ENCODE results near the gene SPAG17.

DNA sequence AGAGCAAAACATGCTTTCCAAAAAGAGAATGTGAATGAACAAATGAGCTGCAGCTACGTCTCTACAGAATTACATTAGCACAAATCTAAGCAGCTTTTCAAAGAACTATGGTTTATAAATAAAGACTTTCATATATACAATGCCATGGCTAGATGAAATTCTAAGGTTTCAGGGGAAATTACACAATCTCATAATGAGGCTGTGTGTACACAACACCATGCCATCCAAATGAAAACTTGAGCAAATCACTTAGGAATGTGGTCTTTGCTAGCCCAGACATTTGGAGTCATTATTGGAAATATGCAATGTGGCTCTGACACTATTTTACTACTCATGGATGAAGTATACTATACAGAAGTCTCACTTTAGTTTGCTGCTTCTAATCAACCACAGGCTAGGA is 37.5 kb downstream of the SPAG17 start:
- TF ChIP-seq, protein P1, sequence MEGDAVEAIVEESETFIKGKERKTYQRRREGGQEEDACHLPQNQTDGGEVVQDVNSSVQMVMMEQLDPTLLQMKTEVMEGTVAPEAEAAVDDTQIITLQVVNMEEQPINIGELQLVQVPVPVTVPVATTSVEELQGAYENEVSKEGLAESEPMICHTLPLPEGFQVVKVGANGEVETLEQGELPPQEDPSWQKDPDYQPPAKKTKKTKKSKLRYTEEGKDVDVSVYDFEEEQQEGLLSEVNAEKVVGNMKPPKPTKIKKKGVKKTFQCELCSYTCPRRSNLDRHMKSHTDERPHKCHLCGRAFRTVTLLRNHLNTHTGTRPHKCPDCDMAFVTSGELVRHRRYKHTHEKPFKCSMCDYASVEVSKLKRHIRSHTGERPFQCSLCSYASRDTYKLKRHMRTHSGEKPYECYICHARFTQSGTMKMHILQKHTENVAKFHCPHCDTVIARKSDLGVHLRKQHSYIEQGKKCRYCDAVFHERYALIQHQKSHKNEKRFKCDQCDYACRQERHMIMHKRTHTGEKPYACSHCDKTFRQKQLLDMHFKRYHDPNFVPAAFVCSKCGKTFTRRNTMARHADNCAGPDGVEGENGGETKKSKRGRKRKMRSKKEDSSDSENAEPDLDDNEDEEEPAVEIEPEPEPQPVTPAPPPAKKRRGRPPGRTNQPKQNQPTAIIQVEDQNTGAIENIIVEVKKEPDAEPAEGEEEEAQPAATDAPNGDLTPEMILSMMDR (IDR thresholded peaks at IDR 0.05), result no peak
- TF ChIP-seq, protein P2, sequence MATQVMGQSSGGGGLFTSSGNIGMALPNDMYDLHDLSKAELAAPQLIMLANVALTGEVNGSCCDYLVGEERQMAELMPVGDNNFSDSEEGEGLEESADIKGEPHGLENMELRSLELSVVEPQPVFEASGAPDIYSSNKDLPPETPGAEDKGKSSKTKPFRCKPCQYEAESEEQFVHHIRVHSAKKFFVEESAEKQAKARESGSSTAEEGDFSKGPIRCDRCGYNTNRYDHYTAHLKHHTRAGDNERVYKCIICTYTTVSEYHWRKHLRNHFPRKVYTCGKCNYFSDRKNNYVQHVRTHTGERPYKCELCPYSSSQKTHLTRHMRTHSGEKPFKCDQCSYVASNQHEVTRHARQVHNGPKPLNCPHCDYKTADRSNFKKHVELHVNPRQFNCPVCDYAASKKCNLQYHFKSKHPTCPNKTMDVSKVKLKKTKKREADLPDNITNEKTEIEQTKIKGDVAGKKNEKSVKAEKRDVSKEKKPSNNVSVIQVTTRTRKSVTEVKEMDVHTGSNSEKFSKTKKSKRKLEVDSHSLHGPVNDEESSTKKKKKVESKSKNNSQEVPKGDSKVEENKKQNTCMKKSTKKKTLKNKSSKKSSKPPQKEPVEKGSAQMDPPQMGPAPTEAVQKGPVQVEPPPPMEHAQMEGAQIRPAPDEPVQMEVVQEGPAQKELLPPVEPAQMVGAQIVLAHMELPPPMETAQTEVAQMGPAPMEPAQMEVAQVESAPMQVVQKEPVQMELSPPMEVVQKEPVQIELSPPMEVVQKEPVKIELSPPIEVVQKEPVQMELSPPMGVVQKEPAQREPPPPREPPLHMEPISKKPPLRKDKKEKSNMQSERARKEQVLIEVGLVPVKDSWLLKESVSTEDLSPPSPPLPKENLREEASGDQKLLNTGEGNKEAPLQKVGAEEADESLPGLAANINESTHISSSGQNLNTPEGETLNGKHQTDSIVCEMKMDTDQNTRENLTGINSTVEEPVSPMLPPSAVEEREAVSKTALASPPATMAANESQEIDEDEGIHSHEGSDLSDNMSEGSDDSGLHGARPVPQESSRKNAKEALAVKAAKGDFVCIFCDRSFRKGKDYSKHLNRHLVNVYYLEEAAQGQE (IDR thresholded peaks at IDR 0.05; ENCODE audit: insufficient read depth in 1 of 2, low read depth in 2 of 2, low read length in 1 of 2), result no peak
